SK-N-SH (cell line): Measurements from ENCODE around the gene ZMIZ1. TPM values are rescaled to one million over a fixed set of nuclear protein-coding genes. Genes with fewer than 3 reads are reported as not detected.

ENCODE experiments used
- CTCF ChIA-PET: fragments of 300-600, 350-600 bp; formaldehyde crosslinking; extraction: SDS; loops from one replicate; lab custom pipeline; 2021; lab: Yijun Ruan, JAX
- POLR2A ChIA-PET: fragments of 350-600 bp; sonication (Branson Sonifier 250); formaldehyde crosslinking; extraction: SDS; loops from one replicate; lab custom pipeline; 2020; ENCODE audit warnings: antibody characterized with exemption, inconsistent platforms; lab: Yijun Ruan, JAX
- DNase-seq: peaks from one replicate; pipeline ENCODE4 v3.0.0; 2012
- H2AFZ ChIP-seq: fragments of 200-600 bp; sonication (generic); 2 replicates; pipeline ENCODE4 v1.8.1; 2016; ENCODE audit warnings: antibody characterized with exemption, mild to moderate bottlenecking, low read depth
- H3F3A ChIP-seq: fragments of 200-600 bp; sonication (generic); replicated peaks from 2 replicates; pipeline ENCODE3; 2016; ENCODE audit warnings: antibody characterized with exemption, mild to moderate bottlenecking; ENCODE audit not compliant: insufficient read depth
- H3K27ac ChIP-seq, 2 experiments: fragments of 200-500 bp in 1 of 2; fragments of 200-600 bp in 1 of 2; sonication (Bioruptor generic) in 1 of 2; sonication (generic), shearing (Covaris generic) in 1 of 2; 2 replicates each; pipeline versions ENCODE4 v1.5.1 to v1.6.1; 2014 to 2016; ENCODE audit warnings: low read depth in 2 of 2, inconsistent platforms in 1 of 2, low read length in 1 of 2, mild to moderate bottlenecking in 1 of 2, mixed read lengths in 1 of 2
- H3K27me3 ChIP-seq: fragments of 200-600 bp; sonication (generic), shearing (Covaris generic); 2 replicates; pipeline ENCODE4 v1.6.1; 2016; ENCODE audit warnings: mixed run types; ENCODE audit not compliant: insufficient read depth
- H3K36me3 ChIP-seq, 2 experiments: fragments of 200-500 bp in 1 of 2; fragments of 200-600 bp in 1 of 2; sonication (Bioruptor generic) in 1 of 2; sonication (generic) in 1 of 2; replicated peaks in 1 of 2; 2 replicates each; pipeline versions ENCODE3 to v1.5.1; 2014 to 2016; ENCODE audit warnings: low read length in 1 of 2, mild to moderate bottlenecking in 1 of 2; ENCODE audit not compliant: insufficient read depth in 2 of 2, control insufficient read depth in 1 of 2
- H3K4me1 ChIP-seq, 2 experiments: fragments of 200-500 bp in 1 of 2; fragments of 200-600 bp in 1 of 2; sonication (Bioruptor generic) in 1 of 2; sonication (generic), shearing (Covaris generic) in 1 of 2; 2 replicates each; pipeline versions ENCODE4 v1.5.1 to v1.6.1; 2014 to 2016; ENCODE audit warnings: low read depth in 1 of 2, low read length in 1 of 2, mixed run types in 1 of 2; ENCODE audit not compliant: insufficient read depth in 2 of 2, control insufficient read depth in 1 of 2
- H3K4me2 ChIP-seq: fragments of 200-600 bp; sonication (generic), shearing (Covaris generic); 2 replicates; pipeline ENCODE4 v1.6.1; 2017; ENCODE audit warnings: mixed run types
- H3K4me3 ChIP-seq, 2 experiments: fragments of 200-500 bp in 1 of 2; fragments of 200-600 bp in 1 of 2; sonication (Bioruptor generic) in 1 of 2; sonication (generic), shearing (Covaris generic) in 1 of 2; 2 replicates each; pipeline versions ENCODE4 v1.5.1 to v1.8.1; 2014 to 2016; ENCODE audit warnings: low read depth in 2 of 2, inconsistent platforms in 1 of 2, low read length in 1 of 2, mild to moderate bottlenecking in 1 of 2, mixed read lengths in 1 of 2, moderate library complexity in 1 of 2
- H3K79me2 ChIP-seq: fragments of 200-600 bp; sonication (generic); 2 replicates; pipeline ENCODE4 v1.8.1; 2017; ENCODE audit warnings: mild to moderate bottlenecking; ENCODE audit not compliant: insufficient read depth
- H3K9ac ChIP-seq: fragments of 200-600 bp; sonication (generic); 2 replicates; pipeline ENCODE4 v1.6.1; 2017; ENCODE audit warnings: mixed run types
- H3K9me2 ChIP-seq: fragments of 200-600 bp; sonication (generic); 2 replicates; pipeline ENCODE4 v1.6.1; 2017; ENCODE audit warnings: mixed run types
- H3K9me3 ChIP-seq: fragments of 200-600 bp; sonication (generic); 2 replicates; pipeline ENCODE4 v1.6.1; 2017; ENCODE audit warnings: mixed run types, mild to moderate bottlenecking, moderate library complexity
- H4K20me1 ChIP-seq: fragments of 200-600 bp; sonication (generic); 2 replicates; pipeline ENCODE4 v1.6.1; 2017; ENCODE audit warnings: mild to moderate bottlenecking, mixed run types; ENCODE audit not compliant: insufficient read depth
- CHD2 ChIP-seq: fragments of 150-350 bp; IDR thresholded peaks from 2 replicates; pipeline ENCODE4 v1.6.1; 2018; ENCODE audit warnings: low read length; ENCODE audit not compliant: partially characterized antibody
- CTCF ChIP-seq: fragments of 200-600 bp; sonication (generic); IDR thresholded peaks from 2 replicates; pipeline ENCODE4 v1.6.1; 2017; ENCODE audit warnings: antibody characterized with exemption, mild to moderate bottlenecking, moderate library complexity
- EP300 ChIP-seq, 2 experiments: IDR thresholded peaks; 2 replicates each; pipeline versions ENCODE4 v1.4.0 to v1.6.1; 2012; ENCODE audit warnings: borderline replicate concordance in 1 of 2, low read depth in 1 of 2, low read length in 1 of 2
- FOXJ3 ChIP-seq: sonication (generic); formaldehyde crosslinking; IDR thresholded peaks from 2 replicates; pipeline ENCODE4 v1.5.1; 2020; ENCODE audit warnings: mild to moderate bottlenecking, missing genetic modification reagents
- GATA2 ChIP-seq: sonication (generic); formaldehyde crosslinking; IDR thresholded peaks from 2 replicates; pipeline ENCODE4 v1.5.0; 2020; ENCODE audit warnings: mild to moderate bottlenecking, missing genetic modification reagents
- IRF3 ChIP-seq: fragments of 150-350 bp; IDR thresholded peaks from 2 replicates; pipeline ENCODE4 v1.6.1; 2016; ENCODE audit warnings: mild to moderate bottlenecking, low read depth, low read length
- JUND ChIP-seq: IDR thresholded peaks from 2 replicates; pipeline ENCODE4 v1.4.0; 2012
- MEF2A ChIP-seq: IDR thresholded peaks from 2 replicates; pipeline ENCODE4 v1.4.0; 2012; ENCODE audit warnings: low read depth, borderline replicate concordance
- NRF1 ChIP-seq: IDR thresholded peaks from 2 replicates; pipeline ENCODE4 v1.6.1; 2012; ENCODE audit warnings: low read depth, mild to moderate bottlenecking, low read length
- RAD21 ChIP-seq: IDR thresholded peaks from 2 replicates; pipeline ENCODE4 v1.6.1; 2012; ENCODE audit warnings: mild to moderate bottlenecking, low read length
- RCOR1 ChIP-seq: fragments of 150-350 bp; IDR thresholded peaks from 2 replicates; pipeline ENCODE4 v1.6.1; 2017; ENCODE audit warnings: antibody characterized with exemption, low read length
- RFX5 ChIP-seq: IDR thresholded peaks from 2 replicates; pipeline ENCODE4 v1.6.1; 2012; ENCODE audit warnings: mild to moderate bottlenecking, improper control_type of control experiment, low read length
- SMC3 ChIP-seq: IDR thresholded peaks from 2 replicates; pipeline ENCODE4 v1.6.1; 2012; ENCODE audit warnings: low read depth, low read length, improper control_type of control experiment
- TAF1 ChIP-seq: IDR thresholded peaks from 2 replicates; pipeline ENCODE4 v1.6.1; 2012; ENCODE audit warnings: low read depth, mild to moderate bottlenecking, low read length, moderate library complexity, borderline replicate concordance
- TEAD4 ChIP-seq: IDR thresholded peaks from 2 replicates; pipeline ENCODE4 v1.4.0; 2012; ENCODE audit warnings: mild to moderate bottlenecking, borderline replicate concordance; ENCODE audit not compliant: insufficient read depth
- YY1 ChIP-seq: IDR thresholded peaks from 2 replicates; pipeline ENCODE4 v1.4.0; 2012; ENCODE audit warnings: low read depth, mild to moderate bottlenecking
- WGBS: methylation state at CpG from one replicate; pipeline ENCODE4 v1.1.6; 2017; ENCODE audit warnings: low lambda C conversion rate; 5-methylcytosine and 5-hydroxymethylcytosine counted together
- polyA plus RNA-seq, 3 experiments: library from polyadenylated mRNA; depleted of rRNA; stranded (reverse); fragments of >200 nt; gene quantifications; 2 replicates each; pipeline ENCODE4 v1.2.3, GENCODE V29; 2012
- TF ChIP-seq, protein P1 (sequence below): fragments of 150-350 bp; IDR thresholded peaks from 2 replicates; pipeline ENCODE4 v1.6.1; 2017; ENCODE audit warnings: antibody characterized with exemption, low read length, low read depth, borderline replicate concordance

The ZMIZ1 gene
- polyA plus RNA-seq, 1 of the 3 experiments (the other 2 are of a cell fraction) = 23.5 TPM

DNA sequence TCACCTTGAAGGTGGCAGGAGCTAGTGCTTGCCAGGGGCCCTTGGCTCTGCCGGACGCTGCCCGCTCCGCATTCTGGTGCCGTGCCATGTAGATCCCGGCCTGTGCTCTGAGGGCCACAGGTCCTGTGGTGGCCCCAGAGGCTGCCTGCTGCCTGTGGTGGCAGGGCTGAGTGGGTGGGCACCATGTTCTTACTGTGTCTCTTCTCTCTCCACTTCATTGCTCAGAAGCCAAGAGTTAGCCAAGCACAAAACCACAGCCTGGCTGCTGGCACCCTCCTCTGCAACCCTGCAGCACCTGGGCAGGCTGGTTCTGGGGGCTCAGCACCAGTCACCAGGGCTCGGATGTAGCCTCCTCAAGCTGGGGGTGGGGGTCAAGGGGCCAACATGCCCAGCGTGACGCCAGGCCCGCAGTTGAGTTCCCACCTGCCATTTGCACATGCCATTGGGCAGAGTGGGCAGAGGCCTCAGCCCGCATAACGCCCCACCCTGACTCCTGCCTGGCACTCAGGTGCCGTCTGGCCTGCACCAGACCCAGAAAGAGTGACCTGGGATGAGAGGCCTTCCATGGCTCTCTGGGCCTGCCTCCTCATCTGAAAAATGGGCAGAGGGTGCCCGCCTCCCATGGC, 16.3 kb downstream of the ZMIZ1 start:
- Histone ChIP-seq H3K4me3 (no peak overlapping the region), H3K79me2 (peaks cover 100% of the 10 kb centered on the region), H3K9me3 (no peaks in the 10 kb centered on the region), H3K9me2 (no peaks in the 10 kb centered on the region), H2AFZ (no peak overlapping the region), H3K4me1 (peaks cover 43 to 88% of the 10 kb centered on the region in 2 experiments), H3F3A (peaks cover 11% of the 10 kb centered on the region)
- WGBS = 94% methylated on average over 5 of the region's 14 CpGs
- ChIA-PET CTCF (interaction anchor here (0.9 to 1.0 kb wide), 3 partner anchors 8 to 66 kb away, joined by 3 read pairs; no protein-coding TSS in a partner anchor), POLR2A (interaction anchor here (1.2 kb wide), 1 partner anchor 9 kb away, joined by 3 read pairs; no protein-coding TSS in a partner anchor)
- TF ChIP-seq RCOR1 (no peak), TAF1 (no peak), CHD2 (no peak), IRF3 (no peak), EP300 (IDR thresholded peaks at IDR 0.05; ENCODE audit: borderline replicate concordance in 1 of 2, low read depth in 1 of 2, low read length in 1 of 2) (no peak), FOXJ3 (CRISPR knock-in tag) (no peak), MEF2A (no peak), NRF1 (no peak), RFX5 (no peak), RAD21 (no peak), YY1 (no peak)
- TF ChIP-seq, protein P1, sequence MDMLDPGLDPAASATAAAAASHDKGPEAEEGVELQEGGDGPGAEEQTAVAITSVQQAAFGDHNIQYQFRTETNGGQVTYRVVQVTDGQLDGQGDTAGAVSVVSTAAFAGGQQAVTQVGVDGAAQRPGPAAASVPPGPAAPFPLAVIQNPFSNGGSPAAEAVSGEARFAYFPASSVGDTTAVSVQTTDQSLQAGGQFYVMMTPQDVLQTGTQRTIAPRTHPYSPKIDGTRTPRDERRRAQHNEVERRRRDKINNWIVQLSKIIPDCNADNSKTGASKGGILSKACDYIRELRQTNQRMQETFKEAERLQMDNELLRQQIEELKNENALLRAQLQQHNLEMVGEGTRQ = no peak
- TF ChIP-seq, all 33 proteins: peak for 0
- DNase-seq = no peak
- Histone ChIP-seq H3K9ac (no peak overlapping the region), H4K20me1 (peaks cover 99% of the 10 kb centered on the region), H3K36me3 (peaks cover 0 to 7% of the 10 kb centered on the region in 2 experiments), H3K27ac (peak overlapping the region in 1 of 2 experiments; percentile 66; a peak in 2 of 4 replicates), H3K4me2 (no peak overlapping the region), H3K27me3 (no peaks in the 10 kb centered on the region)

GRCh38 chr10:79086822-79087221, 18.1 kb downstream of the ZMIZ1 start:
- CTCF ChIA-PET = interaction anchor here (1.0 kb wide), 2 partner anchors 16 to 108 kb away, joined by 3 read pairs; no protein-coding TSS in a partner anchor
- no peak overlapping the region for H3K27ac ChIP-seq
- peaks cover 99% of the 10 kb centered on the region for H4K20me1 ChIP-seq
- H3K27me3 ChIP-seq = no peaks in the 10 kb centered on the region
- peaks cover 0 to 7% of the 10 kb centered on the region in 2 experiments for H3K36me3 ChIP-seq
- H3K79me2 ChIP-seq = peaks cover 100% of the 10 kb centered on the region
- H3K4me1 ChIP-seq = peaks cover 31 to 88% of the 10 kb centered on the region in 2 experiments; a peak in 3 of 4 replicates
- WGBS = 100% methylated on average over 2 of the region's 2 CpGs
- no peaks in the 10 kb centered on the region for H3F3A ChIP-seq
- no peaks in the 10 kb centered on the region for H3K9me3 ChIP-seq
- no peak overlapping the region for H3K9ac ChIP-seq
- H3K4me3 ChIP-seq = no peak overlapping the region
- POLR2A ChIA-PET = no interaction called here
- no peak overlapping the region for H3K4me2 ChIP-seq
- DNase-seq = no peak
- no peak overlapping the region for H2AFZ ChIP-seq
- TF ChIP-seq JUND = no peak
- no peak for TF ChIP-seq FOXJ3 (CRISPR knock-in tag)
- TF ChIP-seq, protein P1 = no peak
- no peak for TF ChIP-seq TEAD4
- TF ChIP-seq SMC3 = no peak
- TF ChIP-seq CTCF = no peak
- no peak for TF ChIP-seq GATA2 (CRISPR knock-in tag)
- TF ChIP-seq, all 33 proteins: peak for 0
- H3K9me2 ChIP-seq = no peaks in the 10 kb centered on the region
